Measurements from ENCODE around the gene HBE1. TPM values are rescaled to one million over a fixed set of nuclear protein-coding genes. Genes with fewer than 3 reads are reported as not detected.

The HBE1 gene
- total RNA-seq, 1 experiment from 2014 or later = not detected

DNA sequence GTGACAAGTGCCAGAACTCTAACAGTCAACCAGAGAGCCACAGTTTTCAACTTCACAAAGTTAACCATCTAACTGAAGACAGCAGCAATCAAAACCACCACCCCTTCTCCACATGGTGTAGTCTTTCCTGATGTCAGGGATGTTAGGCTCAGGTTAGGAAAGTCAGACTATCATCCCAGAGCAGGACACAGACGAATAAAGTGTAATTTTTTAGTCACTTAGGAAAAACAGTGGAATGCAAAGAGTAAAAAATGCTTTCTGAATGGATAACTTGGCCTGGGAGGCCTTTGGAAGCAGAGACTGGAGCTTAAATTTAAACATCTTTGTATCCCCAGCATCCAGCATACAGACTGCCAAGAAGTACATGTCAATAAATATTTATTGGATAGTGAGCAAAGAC, 16.6 kb upstream of the HBE1 start:
- no peak overlapping the region for H3K4me3 Mint-ChIP-seq
- H3K79me1 ChIP-seq (ENCODE audit: insufficient read depth, low read depth, low read length, poor library complexity, severe bottlenecking) = no peaks in the 10 kb centered on the region
- H3K18ac ChIP-seq (ENCODE audit: insufficient read length, low read depth, low read length) = no peak overlapping the region
- DNase-seq = no peak
- H3K4me1 Mint-ChIP-seq = no peaks in the 10 kb centered on the region
- no peaks in the 10 kb centered on the region for H4K20me1 ChIP-seq (ENCODE audit: control insufficient read depth, insufficient read depth, insufficient read length)
- H2BK120ac ChIP-seq (ENCODE audit: low read depth, low read length, poor library complexity, severe bottlenecking) = no peak overlapping the region
- no peak overlapping the region for H3T11ph ChIP-seq (ENCODE audit: low read length)
- no peak overlapping the region for H2BK12ac ChIP-seq (ENCODE audit: insufficient read length, low read depth, low read length)
- H4K91ac ChIP-seq (ENCODE audit: insufficient read length, low read depth, low read length) = no peak overlapping the region
- H2BK15ac ChIP-seq (ENCODE audit: low read depth, low read length) = no peak overlapping the region
- H3K27me3 Mint-ChIP-seq (ENCODE audit: low read depth) = no peaks in the 10 kb centered on the region; the same call in 1 of the 2 replicates
- no peak overlapping the region for H4K5ac ChIP-seq (ENCODE audit: insufficient read length, low read depth, low read length)
- no peak overlapping the region for H4K8ac ChIP-seq (replicated peaks; ENCODE audit: insufficient read length, low read depth, low read length)
- H3K27ac ChIP-seq (ENCODE audit: insufficient read length, low read depth, low read length) = no peak overlapping the region
- no peaks in the 10 kb centered on the region for H3K79me2 ChIP-seq (ENCODE audit: insufficient read depth, low read length)
- H2AK5ac ChIP-seq (ENCODE audit: insufficient read length, low read length) = no peak overlapping the region
- H3K36me3 Mint-ChIP-seq (ENCODE audit: insufficient read depth in 1 of 3, low read depth in 3 of 3) = no peaks in the 10 kb centered on the region; a peak in 1 of 7 replicates
- no peaks in the 10 kb centered on the region for H3K9me3 ChIP-seq (ENCODE audit: control insufficient read depth, low read depth, low read length)
- no peaks in the 10 kb centered on the region for H3K27me3 ChIP-seq (ENCODE audit: insufficient read depth, low read length)
- H3K4me1 ChIP-seq (ENCODE audit: insufficient read depth, low read length) = no peaks in the 10 kb centered on the region
- no peaks in the 10 kb centered on the region for H3K23me2 ChIP-seq (ENCODE audit: insufficient read length, low read depth, low read length, poor library complexity, severe bottlenecking)
- H3K56ac ChIP-seq (ENCODE audit: insufficient read length, low read depth, low read length) = no peak overlapping the region
- no peak overlapping the region for H3K4ac ChIP-seq (ENCODE audit: low read depth, low read length)
- H3K4me2 ChIP-seq (ENCODE audit: insufficient read depth, insufficient read length, low read length) = no peak overlapping the region
- no peak overlapping the region for H3K23ac ChIP-seq (ENCODE audit: insufficient read length, low read depth, low read length)
- no peak overlapping the region for H2BK5ac ChIP-seq (ENCODE audit: insufficient read length, low read length)
- no peak overlapping the region for H2BK20ac ChIP-seq (ENCODE audit: low read depth, low read length, poor library complexity, severe bottlenecking)
- WGBS (ENCODE audit: extremely low coverage, insufficient read length, low lambda C conversion rate) = no CpG with 5 or more reads among the region's 1 CpG
- H3K9me3 Mint-ChIP-seq = no peaks in the 10 kb centered on the region
- H3K27ac Mint-ChIP-seq = no peak overlapping the region
- no peak overlapping the region for H2AFZ ChIP-seq (ENCODE audit: low read length)
- TF ChIP-seq, protein P1, sequence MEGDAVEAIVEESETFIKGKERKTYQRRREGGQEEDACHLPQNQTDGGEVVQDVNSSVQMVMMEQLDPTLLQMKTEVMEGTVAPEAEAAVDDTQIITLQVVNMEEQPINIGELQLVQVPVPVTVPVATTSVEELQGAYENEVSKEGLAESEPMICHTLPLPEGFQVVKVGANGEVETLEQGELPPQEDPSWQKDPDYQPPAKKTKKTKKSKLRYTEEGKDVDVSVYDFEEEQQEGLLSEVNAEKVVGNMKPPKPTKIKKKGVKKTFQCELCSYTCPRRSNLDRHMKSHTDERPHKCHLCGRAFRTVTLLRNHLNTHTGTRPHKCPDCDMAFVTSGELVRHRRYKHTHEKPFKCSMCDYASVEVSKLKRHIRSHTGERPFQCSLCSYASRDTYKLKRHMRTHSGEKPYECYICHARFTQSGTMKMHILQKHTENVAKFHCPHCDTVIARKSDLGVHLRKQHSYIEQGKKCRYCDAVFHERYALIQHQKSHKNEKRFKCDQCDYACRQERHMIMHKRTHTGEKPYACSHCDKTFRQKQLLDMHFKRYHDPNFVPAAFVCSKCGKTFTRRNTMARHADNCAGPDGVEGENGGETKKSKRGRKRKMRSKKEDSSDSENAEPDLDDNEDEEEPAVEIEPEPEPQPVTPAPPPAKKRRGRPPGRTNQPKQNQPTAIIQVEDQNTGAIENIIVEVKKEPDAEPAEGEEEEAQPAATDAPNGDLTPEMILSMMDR (conservative IDR thresholded peaks at IDR 0.05) = no peak
- H3K9ac ChIP-seq (ENCODE audit: extremely low read depth, insufficient read length, low read length) = no peak overlapping the region
- no peak overlapping the region for H3K14ac ChIP-seq (ENCODE audit: insufficient read depth, low read length)

All from H9 (cell line).